HEK293 (cell line): ENCODE measurements around the gene PRTFDC1.

Experiments used
- CTCF ChIP-seq: fragments of 450-650 bp; formaldehyde crosslinking; IDR thresholded peaks from 2 replicates; pipeline ENCODE4 v1.5.1; 2016; ENCODE audit warnings: missing biosample characterization, missing genetic modification characterization
- HOXC10 ChIP-seq: sonication (generic); formaldehyde crosslinking; IDR thresholded peaks from 2 replicates; pipeline ENCODE4 v1.8.1; 2023; ENCODE audit warnings: mild to moderate bottlenecking, missing genetic modification reagents
- KLF10 ChIP-seq: fragments of 450-650 bp; IDR thresholded peaks from 2 replicates; pipeline ENCODE4 v1.5.1; 2018; ENCODE audit warnings: missing biosample characterization, mild to moderate bottlenecking, missing genetic modification characterization
- KLF9 ChIP-seq: fragments of 450-650 bp; formaldehyde crosslinking; IDR thresholded peaks from 2 replicates; pipeline ENCODE4 v1.5.1; 2016; ENCODE audit warnings: missing biosample characterization, missing genetic modification characterization, low read depth
- ZNF114 ChIP-seq: fragments of 450-650 bp; formaldehyde crosslinking; IDR thresholded peaks from 2 replicates; pipeline ENCODE4 v1.5.0; 2017; ENCODE audit warnings: missing biosample characterization, missing genetic modification characterization
- ZNF138 ChIP-seq: fragments of 450-650 bp; formaldehyde crosslinking; IDR thresholded peaks from 2 replicates; pipeline ENCODE4 v1.5.1; 2016; ENCODE audit warnings: missing biosample characterization, missing genetic modification characterization, borderline replicate concordance
- ZNF280D ChIP-seq: fragments of 450-650 bp; formaldehyde crosslinking; IDR thresholded peaks from 2 replicates; pipeline ENCODE4 v1.5.1; 2016; ENCODE audit warnings: missing biosample characterization, missing genetic modification characterization
- ZNF311 ChIP-seq: fragments of 450-650 bp; formaldehyde crosslinking; IDR thresholded peaks from 2 replicates; pipeline ENCODE4 v1.5.1; 2017; ENCODE audit warnings: missing biosample characterization, missing genetic modification characterization, borderline replicate concordance
- ZNF398 ChIP-seq: fragments of 450-650 bp; formaldehyde crosslinking; IDR thresholded peaks from 2 replicates; pipeline ENCODE4 v1.5.1; 2017; ENCODE audit warnings: missing biosample characterization, missing genetic modification characterization
- ZNF514 ChIP-seq: fragments of 450-650 bp; formaldehyde crosslinking; IDR thresholded peaks from 2 replicates; pipeline ENCODE4 v1.5.1; 2016; ENCODE audit warnings: missing biosample characterization, missing genetic modification characterization
- ZNF610 ChIP-seq: fragments of 450-650 bp; formaldehyde crosslinking; IDR thresholded peaks from 2 replicates; pipeline ENCODE4 v1.5.1; 2016; ENCODE audit warnings: missing biosample characterization, missing genetic modification characterization, borderline replicate concordance

- TF ChIP-seq CTCF (tag by site-specific recombination) = no peak
- no peak for TF ChIP-seq ZNF138 (tag by site-specific recombination)
- TF ChIP-seq ZNF514 = no peak
- TF ChIP-seq HOXC10 = no peak
- TF ChIP-seq KLF9 (tag by site-specific recombination) = no peak
- no peak for TF ChIP-seq ZNF610 (tag by site-specific recombination)
- no peak for TF ChIP-seq KLF10 (tag by site-specific recombination)
- no peak for TF ChIP-seq ZNF114 (tag by site-specific recombination)
- no peak for TF ChIP-seq ZNF280D (tag by site-specific recombination)
- no peak for TF ChIP-seq ZNF311
- no peak for TF ChIP-seq ZNF398
Observed at GRCh38 chr10:24958091-24958720, 5.8 kb upstream of the PRTFDC1 start.
